K562 (cell line): ENCODE measurements around the gene DHRS2. TPM values are rescaled to one million over a fixed set of nuclear protein-coding genes. Genes with fewer than 3 reads are reported as not detected.

Experiments
- ATAC-seq: fragments of 200-7000 bp; cut with Tn5 transposase; 3 replicates; pipeline ENCODE4 v1.9.1; 2020; ENCODE audit warnings: moderate library complexity
- BruUV-seq: library from RNA; stranded (reverse); fragments of 400-500 nt; replicated peaks from 2 replicates; lab custom pipeline; 2021; lab: Mats Ljungman, UMichigan
- CTCF ChIA-PET: fragments of 300-600 bp; formaldehyde crosslinking; extraction: SDS; loops from one replicate; lab custom pipeline; 2021; ENCODE audit warnings: low intra/inter-chr PET ratio; lab: Yijun Ruan, JAX
- POLR2A ChIA-PET: fragments of 300-600, 350-650 bp; sonication (Branson Sonifier 250); formaldehyde crosslinking; extraction: SDS; loops from one replicate; lab custom pipeline; 2021; ENCODE audit warnings: antibody characterized with exemption, inconsistent platforms; lab: Yijun Ruan, JAX
- DNase-seq, 4 experiments: peaks; one replicate each; pipeline versions ENCODE4 v3.0.0 to v3.0.0-alpha.2; 2011 to 2018; ENCODE audit warnings: low spot score in 3 of 4, mixed read lengths in 3 of 4; ENCODE audit errors: extremely low read depth in 1 of 4
- FAIRE-seq: peaks from 2 replicates; lab custom pipeline; 2011; peaks lifted over from hg19 to GRCh38; lab: Jason Lieb, UNC
- H2AFZ ChIP-seq: 2 replicates; pipeline ENCODE4 v1.6.0; 2011; ENCODE audit warnings: low read depth, low read length, control low read depth, inconsistent platforms
- H3K27ac ChIP-seq: fragments of 200-600 bp; 3 replicates; pipeline ENCODE4 v1.8.0; 2011; ENCODE audit warnings: low read depth, mild to moderate bottlenecking, control low read depth, inconsistent platforms, low read length, moderate library complexity, mixed read lengths; ENCODE audit errors: extremely low read depth
- H3K27me3 ChIP-seq, 2 experiments: fragments of 300-600 bp in 1 of 2; 2 replicates in 1 of 2; 3 replicates in 1 of 2; pipeline versions ENCODE4 v1.6.0 to v1.8.0; 2011; ENCODE audit warnings: inconsistent platforms in 2 of 2, low read length in 2 of 2, mild to moderate bottlenecking in 1 of 2, mixed read lengths in 1 of 2, moderate library complexity in 1 of 2; ENCODE audit not compliant: control insufficient read depth in 2 of 2, insufficient read depth in 2 of 2
- H3K36me3 ChIP-seq: fragments of 300-600 bp; 3 replicates; pipeline ENCODE4 v1.8.0; 2011; ENCODE audit warnings: mild to moderate bottlenecking, low read length, inconsistent platforms; ENCODE audit not compliant: control insufficient read depth, insufficient read depth
- H3K4me1 ChIP-seq, 2 experiments: fragments of 200-600 bp in 1 of 2; replicated peaks in 1 of 2; 2 replicates in 1 of 2; 3 replicates in 1 of 2; pipeline versions ENCODE4 v1.5.1 to v1.8.0; 2011; ENCODE audit warnings: inconsistent platforms in 2 of 2, low read length in 2 of 2, mild to moderate bottlenecking in 1 of 2, mixed read lengths in 1 of 2, moderate library complexity in 1 of 2; ENCODE audit not compliant: control insufficient read depth in 2 of 2, insufficient read depth in 2 of 2
- H3K4me2 ChIP-seq: 2 replicates; pipeline ENCODE4 v1.6.1; 2011; ENCODE audit warnings: low read length, control low read depth, inconsistent platforms, mixed read lengths; ENCODE audit not compliant: insufficient read depth
- H3K4me3 ChIP-seq: fragments of 200-600 bp; sonication (generic), shearing (Covaris generic); 2 replicates; pipeline ENCODE4 v1.5.1; 2016; ENCODE audit warnings: control low read depth, inconsistent platforms
- H3K79me2 ChIP-seq: fragments of 200-600 bp; 3 replicates; pipeline ENCODE4 v1.8.0; 2011; ENCODE audit warnings: low read length, inconsistent platforms; ENCODE audit not compliant: control insufficient read depth, insufficient read depth
- H3K9ac ChIP-seq, 2 experiments: 2 replicates each; pipeline versions ENCODE4 v1.6.0 to v1.6.1; 2011; ENCODE audit warnings: low read depth in 2 of 2, low read length in 2 of 2, control low read depth in 1 of 2, inconsistent platforms in 1 of 2, mild to moderate bottlenecking in 1 of 2, mixed read lengths in 1 of 2; ENCODE audit not compliant: insufficient read depth in 1 of 2
- H3K9me1 ChIP-seq: one replicate; pipeline ENCODE4 v1.6.0; 2011; ENCODE audit warnings: inconsistent platforms, mild to moderate bottlenecking, low read length, moderate library complexity; ENCODE audit not compliant: control insufficient read depth, insufficient read depth
- H3K9me3 ChIP-seq: replicated peaks from 2 replicates; pipeline ENCODE4 v1.5.1; 2011; ENCODE audit warnings: low read depth, low read length, inconsistent platforms; ENCODE audit not compliant: control insufficient read depth, insufficient read depth
- H4K20me1 ChIP-seq: replicated peaks from 2 replicates; pipeline ENCODE4 v1.6.1; 2011; ENCODE audit warnings: low read length, inconsistent platforms, mixed read lengths; ENCODE audit not compliant: control insufficient read depth, insufficient read depth
- ESRRA ChIP-seq: fragments of 450-650 bp; IDR thresholded peaks from 2 replicates; pipeline ENCODE4 v1.6.1; 2014; ENCODE audit warnings: low read depth, mild to moderate bottlenecking, moderate library complexity, borderline replicate concordance
- FOXP1 ChIP-seq: sonication (generic); formaldehyde crosslinking; IDR thresholded peaks from 2 replicates; pipeline ENCODE4 v1.8.0; 2022; ENCODE audit warnings: mild to moderate bottlenecking, missing genetic modification reagents
- HLTF ChIP-seq: fragments of 450-650 bp; IDR thresholded peaks from 2 replicates; pipeline ENCODE4 v1.6.1; 2016
- MLX ChIP-seq, 2 experiments: fragments of 450-650 bp in 1 of 2; sonication (generic) in 1 of 2; formaldehyde crosslinking; conservative IDR thresholded peaks; 2 replicates each; pipeline versions ENCODE4 v1.4.0 to v1.8.1; 2020 to 2022; ENCODE audit warnings: mild to moderate bottlenecking in 1 of 2, missing genetic modification reagents in 1 of 2
- ZNF655 ChIP-seq: fragments of 250-450 bp; sonication (Bioruptor Pico); IDR thresholded peaks from 2 replicates; pipeline ENCODE4 v1.5.0; 2021
- ZNF668 ChIP-seq: fragments of 250-450 bp; sonication (Bioruptor Pico); IDR thresholded peaks from 2 replicates; pipeline ENCODE4 v1.8.0; 2022; ENCODE audit warnings: mild to moderate bottlenecking, inconsistent platforms
- WGBS: fragments of 100-300 bp; shearing (Covaris generic); methylation state at CpG from one replicate; pipeline ENCODE4 v1.1.6; 2016; ENCODE audit warnings: low coverage, mixed read lengths; ENCODE audit not compliant: insufficient coverage; ENCODE audit errors: missing lambda C conversion rate; 5-methylcytosine and 5-hydroxymethylcytosine counted together
- in situ Hi-C: fragments of 300-500 bp; cut with MboI; formaldehyde crosslinking; loops from 4 replicates; pipeline ENCODE4 v1.15.0; 2018; ENCODE audit warnings: inconsistent platforms, mixed read lengths
- intact Hi-C: fragments of 100-400 bp; cut with micrococcal nuclease; formaldehyde crosslinking; loops from 2 replicates; pipeline ENCODE4 v1.14.2; 2022
- polyA plus RNA-seq, 8 experiments: library from polyadenylated mRNA; depleted of rRNA in 4 of 8; stranded (reverse) in 5 of 8; unstranded in 3 of 8; fragments of >200 nt; fragmentation: Nextera tagmentation in 2 of 8; fragmentation: Illumina TruSeq in 1 of 8; extraction: Ambion mirVana in 2 of 8; extraction: Trizol in 1 of 8; gene quantifications; 2 replicates each; pipeline versions ENCODE4 v1.2.1 to v1.2.3, GENCODE V29; 2011 to 2014; ENCODE audit warnings: inconsistent platforms in 1 of 8, missing spikeins in 1 of 8
- total RNA-seq, 7 experiments: library from RNA; depleted of rRNA in 6 of 7; stranded (reverse); fragments of >200 nt in 6 of 7; fragmentation: Illumina TruSeq in 2 of 7; extraction: Trizol in 2 of 7; gene quantifications; 2 replicates each; pipeline versions ENCODE4 v1.2.1 to v1.2.3, GENCODE V29; 2011 to 2021; ENCODE audit warnings: low replicate concordance in 1 of 7

Gene DHRS2
- total and polyA plus RNA-seq, 9 of the 15 experiments (the other 6 are each of a cell fraction or from before 2014, with no cell fraction given), result 2.9 to 96.8 (median 64.4) TPM

DNA sequence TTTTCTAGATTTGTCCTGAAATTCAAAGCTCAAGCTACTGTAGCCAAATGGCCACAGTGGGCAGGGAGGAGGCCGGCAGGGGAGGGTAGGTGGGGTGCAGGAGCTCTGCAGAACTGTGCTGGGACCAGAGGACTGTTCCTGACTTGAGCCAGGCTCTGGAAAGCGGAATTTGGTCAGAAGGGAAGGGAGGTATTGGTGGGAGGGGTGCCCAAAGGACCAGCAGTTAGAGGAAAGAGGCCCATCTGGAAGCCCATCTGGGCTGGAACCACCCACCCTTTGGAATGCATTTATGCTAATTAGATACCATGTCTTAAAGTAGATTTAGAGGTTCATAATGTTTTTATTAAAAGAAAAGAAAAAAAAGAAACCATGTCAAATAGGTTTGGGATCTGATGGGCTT, 33.1 kb upstream of the DHRS2 start:
- TF ChIP-seq HLTF (no peak), ZNF668 (CRISPR knock-in tag) (no peak)
- CTCF ChIA-PET, result no interaction called here
- Histone ChIP-seq H3K9me1 (no peaks in the 10 kb centered on the region), H3K36me3 (no peaks in the 10 kb centered on the region), H3K4me2 (no peak overlapping the region), H3K4me3 (no peak overlapping the region), H3K9me3 (no peaks in the 10 kb centered on the region), H4K20me1 (no peaks in the 10 kb centered on the region), H3K4me1 (no peaks in the 10 kb centered on the region; a peak in 1 of 5 replicates), H3K27ac (no peak overlapping the region), H2AFZ (no peak overlapping the region), H3K9ac (no peak overlapping the region), H3K27me3 (peaks cover 0 to 11% of the 10 kb centered on the region in 2 experiments; a peak in 2 of 5 replicates), H3K79me2 (no peaks in the 10 kb centered on the region)
- 0% methylated on average over 1 of the region's 2 CpGs for WGBS
- DNase-seq, result no peak
- in situ Hi-C loops, result no loop called here
- POLR2A ChIA-PET, result no interaction called here
- ATAC-seq, result no peak
- no TSS peak for BruUV-seq
- intact Hi-C loops, result no loop called here
- no peak for FAIRE-seq

GRCh38 chr14:23604148-23604547, 32.0 kb upstream of the DHRS2 start:
- WGBS, result 7% methylated on average over 2 of the region's 2 CpGs
- BruUV-seq, result no TSS peak
- no peaks in the 10 kb centered on the region for H3K79me2 ChIP-seq
- H3K9me1 ChIP-seq, result no peaks in the 10 kb centered on the region
- TF ChIP-seq ZNF655 (CRISPR knock-in tag) (no peak), FOXP1 (CRISPR knock-in tag) (no peak), ESRRA (peak; percentile 24; the same call in 1 of the 2 replicates), MLX (CRISPR knock-in tag; conservative IDR thresholded peaks at IDR 0.05) (no peak), ZNF668 (CRISPR knock-in tag) (no peak)
- no peak for FAIRE-seq
- DNase-seq, result no peak
- H2AFZ ChIP-seq, result no peak overlapping the region
- ATAC-seq, result no peak
- ChIA-PET CTCF (no interaction called here), POLR2A (no interaction called here)
- in situ Hi-C loops, result no loop called here
- no peak overlapping the region for H3K4me3 ChIP-seq
- no peak overlapping the region for H3K4me2 ChIP-seq
- H3K9me3 ChIP-seq, result no peaks in the 10 kb centered on the region
- no peaks in the 10 kb centered on the region; a peak in 1 of 5 replicates for H3K4me1 ChIP-seq
- H4K20me1 ChIP-seq, result no peaks in the 10 kb centered on the region
- intact Hi-C loops, result no loop called here
- H3K9ac ChIP-seq, result no peak overlapping the region
- no peak overlapping the region for H3K27ac ChIP-seq
- H3K36me3 ChIP-seq, result no peaks in the 10 kb centered on the region
- peaks cover 0 to 15% of the 10 kb centered on the region in 2 experiments; a peak in 2 of 5 replicates for H3K27me3 ChIP-seq
